ENCODE data around the gene SLC25A41. TPM values are rescaled to one million over a fixed set of nuclear protein-coding genes. Genes with fewer than 3 reads are reported as not detected.
A peak's percentile ranks its signal among the peaks of the same experiment; 100 is the strongest.

SLC25A41 gene
- total and polyA plus RNA-seq, 9 of the 15 experiments (the other 6 are each of a cell fraction or from before 2014, with no cell fraction given) = 0.08 to 4.2 (median 1.6) TPM

DNA sequence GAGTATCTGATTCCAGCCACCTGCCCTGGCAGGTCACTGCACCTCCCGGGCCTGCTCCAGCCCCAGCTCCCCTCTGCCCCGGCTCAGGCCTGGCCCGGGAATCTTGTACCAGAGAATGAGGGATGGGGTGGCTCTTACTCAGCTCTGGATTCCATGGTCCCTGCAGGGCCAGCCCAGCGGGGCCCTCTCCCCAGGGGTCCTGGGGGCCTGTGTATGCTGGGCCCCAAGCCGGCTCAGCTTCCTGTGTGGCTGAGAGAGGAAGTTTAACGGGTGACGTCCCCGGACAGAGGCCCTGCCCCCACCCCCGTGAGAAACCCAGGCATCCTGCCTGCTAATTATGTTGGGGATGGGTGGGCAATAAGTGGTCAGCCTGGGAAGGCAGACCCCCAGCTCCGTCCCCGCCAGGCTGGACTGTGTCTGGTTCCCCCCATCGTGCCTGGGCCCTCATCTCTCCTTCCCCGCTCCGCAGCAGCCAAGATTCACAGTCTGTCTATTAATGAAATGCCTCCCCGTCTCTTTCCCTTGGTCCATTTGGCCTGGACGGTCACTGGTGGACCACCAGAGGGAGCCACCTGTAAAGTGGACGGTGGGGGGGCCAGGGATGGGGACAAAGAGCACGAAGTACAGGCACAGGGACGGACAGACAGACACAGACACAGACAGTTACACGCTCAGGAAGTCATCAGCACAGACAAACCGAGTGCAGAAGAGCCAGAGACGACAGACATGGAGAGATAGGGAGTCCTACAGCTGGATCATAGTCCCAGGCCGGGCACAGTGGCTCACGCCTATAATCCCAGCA lies 48.2 kb upstream of the SLC25A41 start, which contains the start of gene DENND1C (continued):
- TF ChIP-seq, protein P1, sequence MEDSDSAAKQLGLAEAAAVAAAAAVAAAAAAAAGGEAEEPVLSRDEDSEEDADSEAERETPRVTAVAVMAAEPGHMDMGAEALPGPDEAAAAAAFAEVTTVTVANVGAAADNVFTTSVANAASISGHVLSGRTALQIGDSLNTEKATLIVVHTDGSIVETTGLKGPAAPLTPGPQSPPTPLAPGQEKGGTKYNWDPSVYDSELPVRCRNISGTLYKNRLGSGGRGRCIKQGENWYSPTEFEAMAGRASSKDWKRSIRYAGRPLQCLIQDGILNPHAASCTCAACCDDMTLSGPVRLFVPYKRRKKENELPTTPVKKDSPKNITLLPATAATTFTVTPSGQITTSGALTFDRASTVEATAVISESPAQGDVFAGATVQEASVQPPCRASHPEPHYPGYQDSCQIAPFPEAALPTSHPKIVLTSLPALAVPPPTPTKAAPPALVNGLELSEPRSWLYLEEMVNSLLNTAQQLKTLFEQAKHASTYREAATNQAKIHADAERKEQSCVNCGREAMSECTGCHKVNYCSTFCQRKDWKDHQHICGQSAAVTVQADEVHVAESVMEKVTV (CRISPR knock-in tag; IDR thresholded peaks at IDR 0.05) = 0 out of 2 replicates have a peak, but pooled peaks have one; percentile 36
- TF ChIP-seq MCM5 (IDR thresholded peaks at IDR 0.05; ENCODE audit: low read depth) (no peak), TCF3 (CRISPR knock-in tag; IDR thresholded peaks at IDR 0.05) (no peak), MCM2 (IDR thresholded peaks at IDR 0.05; ENCODE audit: low read depth) (no peak), BCOR (IDR thresholded peaks at IDR 0.05) (0 out of 2 replicates have a peak, but pooled peaks have one; percentile 36), DIDO1 (tag; IDR thresholded peaks at IDR 0.05; ENCODE audit: low read depth) (no peak), SMAD4 (CRISPR knock-in tag; conservative IDR thresholded peaks at IDR 0.05) (no peak), ZC3H8 (IDR thresholded peaks at IDR 0.05) (no peak), RBBP5 (IDR thresholded peaks at IDR 0.05; ENCODE audit: borderline replicate concordance, insufficient read depth, low read length, poor library complexity, severe bottlenecking) (no peak)
- TF ChIP-seq, protein P2, sequence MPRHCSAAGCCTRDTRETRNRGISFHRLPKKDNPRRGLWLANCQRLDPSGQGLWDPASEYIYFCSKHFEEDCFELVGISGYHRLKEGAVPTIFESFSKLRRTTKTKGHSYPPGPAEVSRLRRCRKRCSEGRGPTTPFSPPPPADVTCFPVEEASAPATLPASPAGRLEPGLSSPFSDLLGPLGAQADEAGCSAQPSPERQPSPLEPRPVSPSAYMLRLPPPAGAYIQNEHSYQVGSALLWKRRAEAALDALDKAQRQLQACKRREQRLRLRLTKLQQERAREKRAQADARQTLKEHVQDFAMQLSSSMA (CRISPR knock-in tag; IDR thresholded peaks at IDR 0.05) = no peak
- TF ChIP-seq, protein P3, sequence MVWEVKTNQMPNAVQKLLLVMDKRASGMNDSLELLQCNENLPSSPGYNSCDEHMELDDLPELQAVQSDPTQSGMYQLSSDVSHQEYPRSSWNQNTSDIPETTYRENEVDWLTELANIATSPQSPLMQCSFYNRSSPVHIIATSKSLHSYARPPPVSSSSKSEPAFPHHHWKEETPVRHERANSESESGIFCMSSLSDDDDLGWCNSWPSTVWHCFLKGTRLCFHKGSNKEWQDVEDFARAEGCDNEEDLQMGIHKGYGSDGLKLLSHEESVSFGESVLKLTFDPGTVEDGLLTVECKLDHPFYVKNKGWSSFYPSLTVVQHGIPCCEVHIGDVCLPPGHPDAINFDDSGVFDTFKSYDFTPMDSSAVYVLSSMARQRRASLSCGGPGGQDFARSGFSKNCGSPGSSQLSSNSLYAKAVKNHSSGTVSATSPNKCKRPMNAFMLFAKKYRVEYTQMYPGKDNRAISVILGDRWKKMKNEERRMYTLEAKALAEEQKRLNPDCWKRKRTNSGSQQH (CRISPR knock-in tag; IDR thresholded peaks at IDR 0.05) = no peak
- TF ChIP-seq, protein P4, sequence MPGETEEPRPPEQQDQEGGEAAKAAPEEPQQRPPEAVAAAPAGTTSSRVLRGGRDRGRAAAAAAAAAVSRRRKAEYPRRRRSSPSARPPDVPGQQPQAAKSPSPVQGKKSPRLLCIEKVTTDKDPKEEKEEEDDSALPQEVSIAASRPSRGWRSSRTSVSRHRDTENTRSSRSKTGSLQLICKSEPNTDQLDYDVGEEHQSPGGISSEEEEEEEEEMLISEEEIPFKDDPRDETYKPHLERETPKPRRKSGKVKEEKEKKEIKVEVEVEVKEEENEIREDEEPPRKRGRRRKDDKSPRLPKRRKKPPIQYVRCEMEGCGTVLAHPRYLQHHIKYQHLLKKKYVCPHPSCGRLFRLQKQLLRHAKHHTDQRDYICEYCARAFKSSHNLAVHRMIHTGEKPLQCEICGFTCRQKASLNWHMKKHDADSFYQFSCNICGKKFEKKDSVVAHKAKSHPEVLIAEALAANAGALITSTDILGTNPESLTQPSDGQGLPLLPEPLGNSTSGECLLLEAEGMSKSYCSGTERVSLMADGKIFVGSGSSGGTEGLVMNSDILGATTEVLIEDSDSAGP (CRISPR knock-in tag; IDR thresholded peaks at IDR 0.05) = no peak
- TF ChIP-seq, protein P5, sequence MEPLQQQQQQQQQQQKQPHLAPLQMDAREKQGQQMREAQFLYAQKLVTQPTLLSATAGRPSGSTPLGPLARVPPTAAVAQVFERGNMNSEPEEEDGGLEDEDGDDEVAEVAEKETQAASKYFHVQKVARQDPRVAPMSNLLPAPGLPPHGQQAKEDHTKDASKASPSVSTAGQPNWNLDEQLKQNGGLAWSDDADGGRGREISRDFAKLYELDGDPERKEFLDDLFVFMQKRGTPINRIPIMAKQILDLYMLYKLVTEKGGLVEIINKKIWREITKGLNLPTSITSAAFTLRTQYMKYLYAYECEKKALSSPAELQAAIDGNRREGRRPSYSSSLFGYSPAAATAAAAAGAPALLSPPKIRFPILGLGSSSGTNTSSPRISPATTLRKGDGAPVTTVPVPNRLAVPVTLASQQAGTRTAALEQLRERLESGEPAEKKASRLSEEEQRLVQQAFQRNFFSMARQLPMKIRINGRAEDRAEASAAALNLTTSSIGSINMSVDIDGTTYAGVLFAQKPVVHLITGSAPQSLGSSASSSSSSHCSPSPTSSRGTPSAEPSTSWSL (CRISPR knock-in tag; IDR thresholded peaks at IDR 0.05; ENCODE audit: borderline replicate concordance) = no peak
- TF ChIP-seq, protein P6, sequence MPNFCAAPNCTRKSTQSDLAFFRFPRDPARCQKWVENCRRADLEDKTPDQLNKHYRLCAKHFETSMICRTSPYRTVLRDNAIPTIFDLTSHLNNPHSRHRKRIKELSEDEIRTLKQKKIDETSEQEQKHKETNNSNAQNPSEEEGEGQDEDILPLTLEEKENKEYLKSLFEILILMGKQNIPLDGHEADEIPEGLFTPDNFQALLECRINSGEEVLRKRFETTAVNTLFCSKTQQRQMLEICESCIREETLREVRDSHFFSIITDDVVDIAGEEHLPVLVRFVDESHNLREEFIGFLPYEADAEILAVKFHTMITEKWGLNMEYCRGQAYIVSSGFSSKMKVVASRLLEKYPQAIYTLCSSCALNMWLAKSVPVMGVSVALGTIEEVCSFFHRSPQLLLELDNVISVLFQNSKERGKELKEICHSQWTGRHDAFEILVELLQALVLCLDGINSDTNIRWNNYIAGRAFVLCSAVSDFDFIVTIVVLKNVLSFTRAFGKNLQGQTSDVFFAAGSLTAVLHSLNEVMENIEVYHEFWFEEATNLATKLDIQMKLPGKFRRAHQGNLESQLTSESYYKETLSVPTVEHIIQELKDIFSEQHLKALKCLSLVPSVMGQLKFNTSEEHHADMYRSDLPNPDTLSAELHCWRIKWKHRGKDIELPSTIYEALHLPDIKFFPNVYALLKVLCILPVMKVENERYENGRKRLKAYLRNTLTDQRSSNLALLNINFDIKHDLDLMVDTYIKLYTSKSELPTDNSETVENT (CRISPR knock-in tag; IDR thresholded peaks at IDR 0.05) = no peak
